Skin epidermis (tissue), 12 donors: Measurements from ENCODE around the gene KIF3B.
"Not testable (repeated sequence)": the region's sequence is repeated elsewhere in the genome, so short reads cannot be mapped to it uniquely, and the experiment has no call there.

ENCODE experiments used
- H3K27ac ChIP-seq, 21 experiments: fragments of 200-600 bp; sonication (generic) in 11 of 21; one replicate each; pipeline ENCODE4 v1.5.0; 2020; ENCODE audit warnings: mild to moderate bottlenecking in 3 of 21, inconsistent platforms in 2 of 21, moderate library complexity in 2 of 21
- H3K4me3 ChIP-seq, 7 experiments: fragments of 200-600 bp; sonication (generic) in 2 of 7; one replicate each; pipeline ENCODE4 v1.5.0; 2020; ENCODE audit warnings: inconsistent platforms in 2 of 7, mild to moderate bottlenecking in 2 of 7, moderate library complexity in 1 of 7

KIF3B gene

GRCh38 chr20:32323761-32324160 lies 46.3 kb downstream of the KIF3B start:
- not testable (repeated sequence) for H3K4me3 ChIP-seq, H3K27ac ChIP-seq

- H3K27ac ChIP-seq: no peak overlapping the region
- H3K4me3 ChIP-seq: no peak overlapping the region
Measured at GRCh38 chr20:32325706-32326503, 48.5 kb downstream of the KIF3B start.

GRCh38 chr20:32326504-32326845 lies 49.0 kb downstream of the KIF3B start:
- Histone ChIP-seq H3K4me3 (no peak overlapping the region), H3K27ac (no peak overlapping the region)

- Histone ChIP-seq H3K4me3 (no peak overlapping the region), H3K27ac (no peak overlapping the region)
Measured at GRCh38 chr20:32327087-32327681, 49.7 kb downstream of the KIF3B start.

DNA sequence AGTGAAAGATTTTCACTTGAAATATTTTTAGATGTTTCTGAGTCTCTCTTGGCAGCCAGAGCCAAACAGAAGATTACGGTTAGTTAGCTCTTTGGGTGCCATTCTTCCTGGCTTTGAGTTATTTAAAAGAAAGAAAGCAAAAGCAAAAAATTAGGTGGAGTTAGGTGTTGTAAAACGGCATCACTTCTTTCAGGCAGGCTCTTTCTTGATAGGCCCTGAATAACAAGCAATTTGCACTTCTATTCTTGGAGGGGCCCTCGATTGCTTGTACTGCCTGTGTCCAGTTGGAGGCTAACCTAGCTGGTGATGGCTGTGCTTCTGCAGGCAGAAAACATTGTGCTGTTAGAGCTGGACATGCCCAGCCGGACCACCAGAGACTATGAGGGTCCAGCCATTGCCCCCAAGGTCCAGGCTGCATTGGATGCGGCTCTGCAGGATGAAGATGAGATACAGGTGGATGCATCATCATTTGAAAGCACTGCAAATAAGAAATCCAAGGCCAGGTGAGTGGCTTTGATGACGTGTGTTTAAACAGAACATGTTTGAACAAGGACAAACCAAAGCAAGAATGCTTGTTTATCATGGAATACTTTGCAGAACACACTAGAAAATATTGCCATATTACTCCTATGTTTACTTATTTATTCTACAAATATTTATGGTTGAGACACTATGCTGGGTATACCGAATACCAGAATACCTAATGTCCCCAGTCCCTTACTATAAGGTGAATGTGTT lies 52.5 kb downstream of the KIF3B start:
- H3K4me3 ChIP-seq: no peak overlapping the region
- no peak overlapping the region for H3K27ac ChIP-seq

GRCh38 chr20:32330555-32330897 lies 53.1 kb downstream of the KIF3B start:
- Histone ChIP-seq H3K4me3 (no peak overlapping the region), H3K27ac (no peak overlapping the region)

GRCh38 chr20:32332614-32333013 lies 55.2 kb downstream of the KIF3B start:
- Histone ChIP-seq H3K27ac (peak overlapping the region in 4 of 21 experiments; percentile 3 to 78 (median 29)), H3K4me3 (no peak overlapping the region)

GRCh38 chr20:32333181-32333987 lies 55.9 kb downstream of the KIF3B start:
- H3K4me3 ChIP-seq: no peak overlapping the region
- peak overlapping the region in 16 of 21 experiments; percentile 7 to 81 (median 47) for H3K27ac ChIP-seq

- Histone ChIP-seq H3K27ac (peak overlapping the region in 18 of 21 experiments; percentile 7 to 81 (median 53)), H3K4me3 (no peak overlapping the region)
Measured at GRCh38 chr20:32333988-32334885, 56.8 kb downstream of the KIF3B start.

DNA sequence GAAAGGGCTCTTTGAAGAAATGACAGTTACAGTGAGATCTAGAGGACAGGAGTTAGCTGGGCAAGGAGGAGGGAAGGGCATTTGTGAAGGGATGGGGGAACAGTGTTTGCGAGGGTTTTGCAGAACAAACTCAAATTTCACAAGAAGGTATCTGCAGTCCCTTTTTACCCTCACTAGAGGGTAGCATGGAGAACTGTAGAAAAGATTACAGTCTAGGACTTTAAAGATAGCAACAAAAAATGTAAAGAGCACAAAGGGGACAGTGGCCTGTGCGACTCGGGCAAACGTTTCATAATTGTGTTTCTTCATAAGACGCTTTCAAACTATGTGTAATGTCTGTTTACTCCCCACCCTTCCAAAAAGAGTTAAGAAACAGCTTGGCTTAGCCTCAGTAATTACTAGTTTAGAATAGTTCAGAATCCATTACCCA lies 59.5 kb downstream of the KIF3B start:
- H3K27ac ChIP-seq: no peak overlapping the region
- no peak overlapping the region for H3K4me3 ChIP-seq

DNA sequence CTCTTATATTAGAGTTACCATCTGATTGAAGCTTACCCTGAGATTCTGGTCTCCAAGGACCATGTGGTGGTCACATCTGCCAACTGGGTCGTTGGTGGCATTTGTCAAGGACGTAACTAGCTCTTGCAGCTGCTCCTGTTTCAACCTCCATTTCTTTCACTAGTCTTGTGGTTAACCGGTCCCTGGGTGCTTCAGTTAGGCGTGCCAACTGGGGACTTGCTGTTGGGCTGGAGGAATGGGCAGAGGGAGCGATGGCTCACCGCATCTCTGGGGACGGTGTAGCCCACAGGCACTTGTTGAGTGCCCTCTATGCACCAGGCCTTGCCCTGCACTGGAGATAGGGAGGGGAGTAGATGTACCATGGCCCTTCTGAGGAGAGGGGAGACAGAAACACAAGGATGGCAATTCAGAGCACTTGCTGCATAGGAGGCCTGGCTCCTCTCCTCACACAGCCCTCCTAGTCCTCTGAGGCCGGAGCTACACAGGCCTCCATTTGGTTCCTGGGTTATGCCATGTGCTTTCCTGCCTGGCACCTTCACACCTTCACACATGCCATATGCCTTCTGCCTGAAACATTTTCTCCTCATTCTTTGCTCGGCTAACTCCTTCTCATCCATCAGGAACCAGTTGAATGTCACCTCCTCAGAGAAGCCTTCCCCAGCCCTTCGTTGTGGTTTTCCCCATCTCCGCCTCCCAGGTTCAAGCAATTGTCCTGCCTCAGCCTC lies 60.6 kb downstream of the KIF3B start:
- Histone ChIP-seq H3K4me3 (no peak overlapping the region), H3K27ac (no peak overlapping the region)

DNA sequence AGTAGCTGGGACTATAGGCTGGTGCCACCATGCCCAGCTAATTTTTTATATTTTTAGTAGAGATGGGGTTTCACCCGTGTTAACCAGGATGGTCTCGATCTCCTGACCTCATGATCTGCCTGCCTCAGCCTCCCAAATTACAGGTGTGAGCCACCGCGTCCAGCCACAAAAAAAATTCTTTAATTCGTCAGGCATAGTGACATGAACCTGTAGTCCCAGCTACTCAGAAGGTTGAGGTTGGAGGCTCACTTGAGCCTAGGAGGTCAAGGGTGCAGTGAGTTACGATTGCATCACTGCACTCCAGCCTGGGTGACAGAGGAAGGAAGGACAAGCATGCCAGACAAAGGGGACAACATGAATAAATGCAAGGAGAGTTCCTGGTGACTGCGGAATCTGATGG lies 61.2 kb downstream of the KIF3B start:
- H3K4me3 ChIP-seq: no peak overlapping the region
- no peak overlapping the region for H3K27ac ChIP-seq

GRCh38 chr20:32339116-32339515 lies 61.7 kb downstream of the KIF3B start:
- no peak overlapping the region for H3K4me3 ChIP-seq
- H3K27ac ChIP-seq: no peak overlapping the region

- not testable (repeated sequence) for H3K4me3 ChIP-seq, H3K27ac ChIP-seq
Measured at GRCh38 chr20:32341053-32341452, 63.6 kb downstream of the KIF3B start.

- Histone ChIP-seq H3K4me3 (no peak overlapping the region), H3K27ac (no peak overlapping the region)
Measured at GRCh38 chr20:32343439-32343838, 66.0 kb downstream of the KIF3B start.

- no peak overlapping the region for H3K4me3 ChIP-seq
- no peak overlapping the region for H3K27ac ChIP-seq
Measured at GRCh38 chr20:32344835-32345506, 67.5 kb downstream of the KIF3B start.

- H3K27ac ChIP-seq: no peak overlapping the region
- H3K4me3 ChIP-seq: no peak overlapping the region
Measured at GRCh38 chr20:32348207-32348606, 70.8 kb downstream of the KIF3B start.

GRCh38 chr20:32350421-32350820 lies 73.0 kb downstream of the KIF3B start:
- no peak overlapping the region for H3K4me3 ChIP-seq
- no peak overlapping the region for H3K27ac ChIP-seq
